Measurements from ENCODE around the gene POLG2. TPM values are rescaled to one million over a fixed set of nuclear protein-coding genes. Genes with fewer than 3 reads are reported as not detected.
A peak's percentile ranks its signal among the peaks of the same experiment; 100 is the strongest.

POLG2 gene
- total RNA-seq, 4 donors from 2014 or later: 5.9 to 17.1 (median 10.3) TPM

DNA sequence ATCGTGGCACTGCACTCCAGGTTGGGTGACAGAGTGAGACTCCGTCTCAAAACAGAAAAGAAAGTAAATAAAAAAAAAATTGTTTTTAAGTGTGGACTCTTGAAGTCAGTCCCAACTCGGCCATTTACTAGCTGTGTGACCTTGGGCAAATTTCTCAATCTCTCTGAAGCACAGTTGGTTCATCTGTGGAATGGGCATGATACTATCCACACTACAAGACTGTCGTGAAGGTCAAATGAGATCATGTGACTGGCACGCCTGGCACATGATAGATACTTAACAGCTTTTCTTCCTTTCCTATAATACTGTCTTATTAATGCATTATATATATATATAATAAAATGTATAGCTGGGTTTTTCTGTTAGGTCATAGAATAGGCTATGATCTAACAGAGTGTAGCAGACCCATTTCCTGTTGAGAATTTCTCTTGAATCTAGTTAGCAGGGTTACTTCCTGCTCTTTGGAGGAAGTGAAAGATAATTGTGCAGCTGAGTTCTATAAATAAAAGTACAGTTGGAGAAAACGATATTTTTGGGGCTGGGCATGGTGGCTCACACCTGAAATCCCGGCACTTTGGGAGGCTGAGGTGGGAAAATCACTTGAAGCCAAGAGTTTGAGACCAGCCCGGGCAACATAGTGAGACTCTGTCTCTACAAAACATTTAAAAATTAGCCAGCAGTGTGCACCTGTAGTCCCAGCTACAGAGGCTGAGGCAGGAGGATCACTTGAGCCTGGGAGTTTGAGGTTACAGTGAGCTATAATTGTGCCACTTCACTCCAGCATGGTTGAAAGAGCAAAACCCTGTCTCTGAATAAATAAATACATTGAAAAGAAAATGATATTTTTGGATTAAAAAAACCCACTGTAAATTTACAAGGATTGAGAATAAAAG is 40.6 kb downstream of the POLG2 start:
- no peak overlapping the region for H3K27ac ChIP-seq
- H3K4me3 ChIP-seq: no peak overlapping the region
- H3K36me3 ChIP-seq: no peaks in the 10 kb centered on the region
- H3K27me3 ChIP-seq: no peaks in the 10 kb centered on the region
- no peak for TF ChIP-seq POLR2A (IDR thresholded peaks at IDR 0.05)
- no peak for TF ChIP-seq EP300 (IDR thresholded peaks at IDR 0.05)
- TF ChIP-seq, protein P1, sequence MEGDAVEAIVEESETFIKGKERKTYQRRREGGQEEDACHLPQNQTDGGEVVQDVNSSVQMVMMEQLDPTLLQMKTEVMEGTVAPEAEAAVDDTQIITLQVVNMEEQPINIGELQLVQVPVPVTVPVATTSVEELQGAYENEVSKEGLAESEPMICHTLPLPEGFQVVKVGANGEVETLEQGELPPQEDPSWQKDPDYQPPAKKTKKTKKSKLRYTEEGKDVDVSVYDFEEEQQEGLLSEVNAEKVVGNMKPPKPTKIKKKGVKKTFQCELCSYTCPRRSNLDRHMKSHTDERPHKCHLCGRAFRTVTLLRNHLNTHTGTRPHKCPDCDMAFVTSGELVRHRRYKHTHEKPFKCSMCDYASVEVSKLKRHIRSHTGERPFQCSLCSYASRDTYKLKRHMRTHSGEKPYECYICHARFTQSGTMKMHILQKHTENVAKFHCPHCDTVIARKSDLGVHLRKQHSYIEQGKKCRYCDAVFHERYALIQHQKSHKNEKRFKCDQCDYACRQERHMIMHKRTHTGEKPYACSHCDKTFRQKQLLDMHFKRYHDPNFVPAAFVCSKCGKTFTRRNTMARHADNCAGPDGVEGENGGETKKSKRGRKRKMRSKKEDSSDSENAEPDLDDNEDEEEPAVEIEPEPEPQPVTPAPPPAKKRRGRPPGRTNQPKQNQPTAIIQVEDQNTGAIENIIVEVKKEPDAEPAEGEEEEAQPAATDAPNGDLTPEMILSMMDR (IDR thresholded peaks at IDR 0.05): no peak
- H3K9me3 ChIP-seq: no peaks in the 10 kb centered on the region
- peaks cover 0 to 22% (median 12%) of the 10 kb centered on the region in 4 donors for H3K4me1 ChIP-seq
- WGBS, 2 donors: 76 to 79% methylated on average over 8 of the region's 8 CpGs
- DNase-seq (ENCODE audit: low spot score in 2 of 2): no peak

DNA sequence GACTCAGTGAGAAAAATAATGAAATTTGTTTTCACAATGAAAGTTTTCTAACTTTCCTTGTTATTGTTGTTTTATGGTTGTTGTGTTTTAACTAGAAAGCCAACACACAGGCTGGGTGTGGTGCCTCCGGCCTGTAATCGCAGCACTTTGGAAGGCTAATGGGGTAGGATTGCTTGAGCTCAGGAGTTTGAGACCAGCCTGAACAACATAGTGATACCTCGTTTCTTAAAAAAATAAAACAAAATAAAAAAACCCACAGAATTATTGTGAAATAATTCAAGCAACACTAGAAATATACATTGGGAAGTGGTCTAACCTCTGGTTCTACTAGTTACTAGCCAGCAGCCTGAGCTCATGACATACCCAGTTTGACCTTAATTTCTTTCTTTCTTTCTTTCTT is 47.3 kb downstream of the POLG2 start:
- peak overlapping the region in 2 of 4 donors; percentile 13 to 26 for H3K4me3 ChIP-seq
- no peak for DNase-seq (ENCODE audit: low spot score in 2 of 2)
- peaks cover 0 to 29% (median 15%) of the 10 kb centered on the region in 4 donors for H3K4me1 ChIP-seq
- no peaks in the 10 kb centered on the region for H3K36me3 ChIP-seq
- no peak for TF ChIP-seq EP300 (IDR thresholded peaks at IDR 0.05)
- no peak for TF ChIP-seq POLR2A (IDR thresholded peaks at IDR 0.05)
- TF ChIP-seq, protein P1 (IDR thresholded peaks at IDR 0.05): no peak
- no peaks in the 10 kb centered on the region for H3K9me3 ChIP-seq
- 54 to 64% methylated on average over 3 of the region's 3 CpGs for WGBS, 2 donors
- peak overlapping the region in 3 of 4 donors; percentile 50 to 76 (median 60) for H3K27ac ChIP-seq
- H3K27me3 ChIP-seq: no peaks in the 10 kb centered on the region

DNA sequence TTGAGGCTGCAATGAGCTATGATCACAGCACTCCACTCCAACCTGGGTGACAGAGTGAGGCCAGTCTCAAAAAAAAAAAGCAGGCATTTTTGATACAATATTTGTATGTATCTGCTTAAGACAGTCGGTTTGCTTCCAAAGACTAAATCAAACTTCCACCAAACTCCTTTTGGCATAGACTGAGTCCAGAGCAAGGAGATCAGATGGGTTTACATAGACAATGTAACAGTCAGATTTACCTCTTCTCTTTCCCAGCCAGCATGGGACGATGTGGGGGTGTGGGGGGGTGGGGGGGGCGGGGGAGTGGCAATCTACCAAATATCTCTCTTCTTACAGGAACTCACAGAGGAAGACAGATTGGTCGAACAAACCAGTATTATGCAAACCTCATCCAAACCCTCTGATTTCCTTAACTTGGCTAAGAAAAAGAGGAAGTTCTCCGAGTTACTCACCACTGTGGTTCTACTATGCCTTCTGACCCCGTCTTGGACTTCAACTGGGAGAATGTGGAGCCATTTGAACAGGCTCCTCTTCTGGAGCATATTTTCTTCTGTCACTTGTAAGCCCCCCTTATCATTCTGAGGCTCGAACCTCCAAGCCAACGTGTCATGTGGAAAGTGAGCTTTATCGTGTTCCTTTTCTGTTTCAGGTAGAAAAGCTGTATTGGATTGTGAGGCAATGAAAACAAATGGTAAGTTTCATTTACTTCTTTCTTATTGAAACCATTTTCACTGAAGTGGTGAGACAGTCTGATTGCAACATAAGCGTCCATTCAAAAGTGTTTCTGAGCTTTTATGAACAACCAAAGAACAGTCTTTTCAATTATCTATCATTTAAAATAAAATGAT is 48.0 kb downstream of the POLG2 start, which contains the start of gene MILR1:
TSS of gene MILR1 (plus strand) at position 451 of the 848 bp plus-strand sequence. CDS start at position 505, 54 bp downstream.
- no peaks in the 10 kb centered on the region for H3K9me3 ChIP-seq
- H3K4me3 ChIP-seq: peak within 1 kb of the TSS in 2 of 4 donors; percentile 13 to 26
- 23 to 29% methylated on average over 10 of the region's 10 CpGs for WGBS, 2 donors
- DNase-seq (ENCODE audit: low spot score in 2 of 2): peak in 1 of 2 donors; percentile 58
- H3K27me3 ChIP-seq: no peaks in the 10 kb centered on the region
- H3K27ac ChIP-seq: peak within 1 kb of the TSS in 3 of 4 donors; percentile 50 to 76 (median 60)
- TF ChIP-seq, protein P1 (IDR thresholded peaks at IDR 0.05): no peak
- TF ChIP-seq POLR2A (IDR thresholded peaks at IDR 0.05): no peak
- TF ChIP-seq EP300 (IDR thresholded peaks at IDR 0.05): peak in 1 of 2 donors; percentile 57
- H3K4me1 ChIP-seq: peaks cover 0 to 29% (median 15%) of the 10 kb centered on the region in 4 donors
- H3K36me3 ChIP-seq: no peaks in the 10 kb centered on the region

DNA sequence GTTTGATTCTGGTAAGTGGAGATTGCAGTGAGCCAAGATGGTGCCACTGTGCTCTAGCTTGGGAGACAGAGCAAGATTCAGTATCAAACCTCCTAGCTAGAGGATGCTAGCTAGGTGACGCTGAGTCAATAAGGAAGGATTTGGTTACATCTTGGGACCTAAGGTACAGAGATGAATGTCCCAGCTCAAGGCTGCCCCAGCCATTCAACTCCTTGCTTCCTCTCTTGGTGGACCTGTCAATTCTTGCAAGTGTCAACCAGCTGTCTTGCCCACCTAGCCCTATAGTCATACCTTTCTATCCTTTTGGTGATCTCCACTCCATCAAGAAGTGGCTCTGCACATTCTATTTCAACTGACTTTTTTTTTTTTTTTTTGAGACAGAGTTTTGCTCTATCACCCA is 49.3 kb downstream of the POLG2 start:
- 95 to 100% methylated on average over 1 of the region's 1 CpG for WGBS, 2 donors
- no peaks in the 10 kb centered on the region for H3K9me3 ChIP-seq
- TF ChIP-seq POLR2A (IDR thresholded peaks at IDR 0.05) (no peak), EP300 (IDR thresholded peaks at IDR 0.05) (no peak)
- TF ChIP-seq, protein P1 (IDR thresholded peaks at IDR 0.05): no peak
- H3K27ac ChIP-seq: no peak overlapping the region
- no peaks in the 10 kb centered on the region for H3K36me3 ChIP-seq
- no peak for DNase-seq (ENCODE audit: low spot score in 2 of 2)
- H3K27me3 ChIP-seq: no peaks in the 10 kb centered on the region
- H3K4me3 ChIP-seq: no peak overlapping the region
- peaks cover 0 to 37% (median 15%) of the 10 kb centered on the region in 4 donors for H3K4me1 ChIP-seq

Measured in tibial nerve (tissue), 4 donors.